Measurements from ENCODE around the gene UNC5A.

Gene UNC5A

GRCh38 chr5:176817841-176818377 is 7.5 kb downstream of the UNC5A start:
- no peaks in the 10 kb centered on the region for H3K36me3 ChIP-seq (ENCODE audit: control insufficient read depth in 4 of 4, insufficient read depth in 4 of 4, low read length in 3 of 4)
- peak in 2 of 3 donors; percentile 41 to 50 for DNase-seq
- CTCF ChIA-PET, result interaction anchor here (1.3 kb wide), 1 partner anchor 18 kb away, joined by 3 read pairs; no protein-coding TSS in a partner anchor
- POLR2A ChIA-PET, result no interaction called here
- WGBS (ENCODE audit: insufficient coverage), result under 1% methylated on average over 52 of the region's 55 CpGs
- H3K4me3 ChIP-seq (ENCODE audit: control insufficient read depth in 1 of 7, extremely low read depth in 1 of 7, insufficient read depth in 4 of 7, low read depth in 2 of 7, low read length in 6 of 7), result peak overlapping the region in 6 of 7 experiments; percentile 10 to 59 (median 42)
- H3K27ac ChIP-seq (ENCODE audit: insufficient read depth in 1 of 2, low read depth in 1 of 2, low read length in 2 of 2, poor library complexity in 1 of 2, severe bottlenecking in 2 of 2), result no peak overlapping the region
- H3K4me1 ChIP-seq (ENCODE audit: control extremely low read depth in 1 of 4, control insufficient read depth in 4 of 4, insufficient read depth in 4 of 4, low read length in 3 of 4), result peaks cover 0 to 17% (median 7%) of the 10 kb centered on the region in 4 experiments
- no peaks in the 10 kb centered on the region for H3K9me3 ChIP-seq (ENCODE audit: control extremely low read depth in 1 of 5, control insufficient read depth in 4 of 5, insufficient read depth in 2 of 5, low read depth in 1 of 5, low read length in 4 of 5)
- peaks cover 3 to 96% (median 37%) of the 10 kb centered on the region in 5 experiments for H3K27me3 ChIP-seq (replicated peaks in 2 of 5; ENCODE audit: control insufficient read depth in 4 of 5, insufficient read depth in 5 of 5, low read length in 4 of 5)

DNA sequence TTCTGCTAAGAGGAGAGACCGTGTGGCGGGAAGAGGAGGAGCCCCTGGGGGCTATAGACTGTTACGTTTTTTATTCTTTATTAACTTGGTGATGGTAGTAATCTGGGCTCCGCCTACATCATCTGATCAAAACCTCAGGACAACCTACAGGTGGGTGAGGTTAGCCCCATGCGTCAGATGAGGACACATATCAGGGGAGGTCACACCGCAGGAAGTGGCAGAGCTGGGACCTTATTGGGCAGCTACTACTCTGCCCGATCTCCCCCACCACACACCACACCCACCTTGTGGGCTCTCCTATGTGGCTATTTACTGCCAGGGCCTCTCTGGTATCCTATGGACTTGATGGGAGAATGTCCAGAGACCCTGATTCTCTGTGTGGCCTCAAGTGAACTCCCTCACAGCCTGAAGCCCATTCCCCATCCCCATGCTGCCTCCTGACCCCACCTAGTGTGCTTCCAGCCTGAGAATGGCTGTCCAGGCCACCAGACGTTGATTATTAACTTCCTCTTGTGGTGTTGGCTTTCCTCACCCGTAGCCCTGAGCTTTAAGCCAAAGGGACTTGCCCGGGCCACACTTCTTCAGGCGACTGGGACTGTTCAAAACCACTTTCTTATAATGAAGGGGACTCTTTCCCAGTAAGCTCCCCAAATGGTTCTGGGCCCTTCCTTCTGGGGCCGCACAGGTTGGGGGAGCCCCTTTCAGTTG is 8.2 kb downstream of the UNC5A start:
- peak overlapping the region in 3 of 7 experiments; percentile 34 to 59 (median 50) for H3K4me3 ChIP-seq (ENCODE audit: control insufficient read depth in 1 of 7, extremely low read depth in 1 of 7, insufficient read depth in 4 of 7, low read depth in 2 of 7, low read length in 6 of 7)
- ChIA-PET CTCF (interaction anchor here (1.3 kb wide), 1 partner anchor 17 kb away, joined by 3 read pairs; no protein-coding TSS in a partner anchor), POLR2A (no interaction called here)
- peak in 2 of 3 donors; percentile 41 to 50 for DNase-seq
- H3K4me1 ChIP-seq (ENCODE audit: control extremely low read depth in 1 of 4, control insufficient read depth in 4 of 4, insufficient read depth in 4 of 4, low read length in 3 of 4), result peaks cover 0 to 17% (median 7%) of the 10 kb centered on the region in 4 experiments
- no peaks in the 10 kb centered on the region for H3K36me3 ChIP-seq (ENCODE audit: control insufficient read depth in 4 of 4, insufficient read depth in 4 of 4, low read length in 3 of 4)
- 38% methylated on average over 7 of the region's 12 CpGs for WGBS (ENCODE audit: insufficient coverage)
- no peaks in the 10 kb centered on the region for H3K9me3 ChIP-seq (ENCODE audit: control extremely low read depth in 1 of 5, control insufficient read depth in 4 of 5, insufficient read depth in 2 of 5, low read depth in 1 of 5, low read length in 4 of 5)
- H3K27me3 ChIP-seq (replicated peaks in 2 of 5; ENCODE audit: control insufficient read depth in 4 of 5, insufficient read depth in 5 of 5, low read length in 4 of 5), result peaks cover 3 to 96% (median 35%) of the 10 kb centered on the region in 5 experiments
- no peak overlapping the region for H3K27ac ChIP-seq (ENCODE audit: insufficient read depth in 1 of 2, low read depth in 1 of 2, low read length in 2 of 2, poor library complexity in 1 of 2, severe bottlenecking in 2 of 2)

GRCh38 chr5:176819476-176819875 is 9.1 kb downstream of the UNC5A start:
- Histone ChIP-seq H3K27ac (ENCODE audit: insufficient read depth in 1 of 2, low read depth in 1 of 2, low read length in 2 of 2, poor library complexity in 1 of 2, severe bottlenecking in 2 of 2) (no peak overlapping the region), H3K27me3 (replicated peaks in 2 of 5; ENCODE audit: control insufficient read depth in 4 of 5, insufficient read depth in 5 of 5, low read length in 4 of 5) (peaks cover 3 to 94% (median 34%) of the 10 kb centered on the region in 5 experiments), H3K4me3 (ENCODE audit: control insufficient read depth in 1 of 7, extremely low read depth in 1 of 7, insufficient read depth in 4 of 7, low read depth in 2 of 7, low read length in 6 of 7) (no peak overlapping the region), H3K4me1 (ENCODE audit: control extremely low read depth in 1 of 4, control insufficient read depth in 4 of 4, insufficient read depth in 4 of 4, low read length in 3 of 4) (peaks cover 0 to 17% (median 7%) of the 10 kb centered on the region in 4 experiments), H3K36me3 (ENCODE audit: control insufficient read depth in 4 of 4, insufficient read depth in 4 of 4, low read length in 3 of 4) (no peaks in the 10 kb centered on the region), H3K9me3 (ENCODE audit: control extremely low read depth in 1 of 5, control insufficient read depth in 4 of 5, insufficient read depth in 2 of 5, low read depth in 1 of 5, low read length in 4 of 5) (no peaks in the 10 kb centered on the region)
- DNase-seq, result no peak
- WGBS (ENCODE audit: insufficient coverage), result 81% methylated on average over 3 of the region's 5 CpGs
- ChIA-PET POLR2A (no interaction called here), CTCF (no interaction called here)

GRCh38 chr5:176820937-176821336 is 10.6 kb downstream of the UNC5A start:
- CTCF ChIA-PET, result interaction anchor here (0.9 kb wide), 1 partner anchor 13 kb away, joined by 4 read pairs; no protein-coding TSS in a partner anchor

GRCh38 chr5:176821441-176821840 is 11.1 kb downstream of the UNC5A start:
- Histone ChIP-seq H3K9me3 (ENCODE audit: control extremely low read depth in 1 of 5, control insufficient read depth in 4 of 5, insufficient read depth in 2 of 5, low read depth in 1 of 5, low read length in 4 of 5) (no peaks in the 10 kb centered on the region), H3K4me1 (ENCODE audit: control extremely low read depth in 1 of 4, control insufficient read depth in 4 of 4, insufficient read depth in 4 of 4, low read length in 3 of 4) (peaks cover 0 to 17% (median 7%) of the 10 kb centered on the region in 4 experiments), H3K36me3 (ENCODE audit: control insufficient read depth in 4 of 4, insufficient read depth in 4 of 4, low read length in 3 of 4) (no peaks in the 10 kb centered on the region), H3K27ac (ENCODE audit: insufficient read depth in 1 of 2, low read depth in 1 of 2, low read length in 2 of 2, poor library complexity in 1 of 2, severe bottlenecking in 2 of 2) (no peak overlapping the region), H3K4me3 (ENCODE audit: control insufficient read depth in 1 of 7, extremely low read depth in 1 of 7, insufficient read depth in 4 of 7, low read depth in 2 of 7, low read length in 6 of 7) (no peak overlapping the region), H3K27me3 (replicated peaks in 2 of 5; ENCODE audit: control insufficient read depth in 4 of 5, insufficient read depth in 5 of 5, low read length in 4 of 5) (peaks cover 3 to 79% (median 19%) of the 10 kb centered on the region in 5 experiments)
- no peak for DNase-seq
- POLR2A ChIA-PET, result no interaction called here
- 88% methylated on average over 6 of the region's 6 CpGs for WGBS (ENCODE audit: insufficient coverage)
- CTCF ChIA-PET, result interaction anchor here (0.9 kb wide), 1 partner anchor 14 kb away, joined by 5 read pairs; no protein-coding TSS in a partner anchor

More at GRCh38 chr5:176820937-176821336, 10.6 kb downstream of the UNC5A start:
- no peak for DNase-seq
- H3K36me3 ChIP-seq (ENCODE audit: control insufficient read depth in 4 of 4, insufficient read depth in 4 of 4, low read length in 3 of 4), result no peaks in the 10 kb centered on the region
- H3K9me3 ChIP-seq (ENCODE audit: control extremely low read depth in 1 of 5, control insufficient read depth in 4 of 5, insufficient read depth in 2 of 5, low read depth in 1 of 5, low read length in 4 of 5), result no peaks in the 10 kb centered on the region
- peaks cover 0 to 17% (median 7%) of the 10 kb centered on the region in 4 experiments for H3K4me1 ChIP-seq (ENCODE audit: control extremely low read depth in 1 of 4, control insufficient read depth in 4 of 4, insufficient read depth in 4 of 4, low read length in 3 of 4)
- peaks cover 3 to 84% (median 23%) of the 10 kb centered on the region in 5 experiments for H3K27me3 ChIP-seq (replicated peaks in 2 of 5; ENCODE audit: control insufficient read depth in 4 of 5, insufficient read depth in 5 of 5, low read length in 4 of 5)
- no peak overlapping the region for H3K27ac ChIP-seq (ENCODE audit: insufficient read depth in 1 of 2, low read depth in 1 of 2, low read length in 2 of 2, poor library complexity in 1 of 2, severe bottlenecking in 2 of 2)
- WGBS (ENCODE audit: insufficient coverage), result 88% methylated on average over 7 of the region's 7 CpGs
- H3K4me3 ChIP-seq (ENCODE audit: control insufficient read depth in 1 of 7, extremely low read depth in 1 of 7, insufficient read depth in 4 of 7, low read depth in 2 of 7, low read length in 6 of 7), result no peak overlapping the region
- POLR2A ChIA-PET, result no interaction called here

GRCh38 chr5:176822041-176822792 is 11.9 kb downstream of the UNC5A start:
- Histone ChIP-seq H3K27ac (ENCODE audit: insufficient read depth in 1 of 2, low read depth in 1 of 2, low read length in 2 of 2, poor library complexity in 1 of 2, severe bottlenecking in 2 of 2) (no peak overlapping the region), H3K27me3 (replicated peaks in 2 of 5; ENCODE audit: control insufficient read depth in 4 of 5, insufficient read depth in 5 of 5, low read length in 4 of 5) (peaks cover 3 to 71% (median 16%) of the 10 kb centered on the region in 5 experiments), H3K9me3 (ENCODE audit: control extremely low read depth in 1 of 5, control insufficient read depth in 4 of 5, insufficient read depth in 2 of 5, low read depth in 1 of 5, low read length in 4 of 5) (no peaks in the 10 kb centered on the region), H3K4me1 (ENCODE audit: control extremely low read depth in 1 of 4, control insufficient read depth in 4 of 4, insufficient read depth in 4 of 4, low read length in 3 of 4) (peaks cover 0 to 14% (median 7%) of the 10 kb centered on the region in 4 experiments), H3K36me3 (ENCODE audit: control insufficient read depth in 4 of 4, insufficient read depth in 4 of 4, low read length in 3 of 4) (no peaks in the 10 kb centered on the region), H3K4me3 (ENCODE audit: control insufficient read depth in 1 of 7, extremely low read depth in 1 of 7, insufficient read depth in 4 of 7, low read depth in 2 of 7, low read length in 6 of 7) (no peak overlapping the region)
- DNase-seq, result no peak
- ChIA-PET POLR2A (no interaction called here), CTCF (interaction anchor here (0.9 to 1.2 kb wide), 3 partner anchors 8 to 14 kb away, joined by 4 to 5 read pairs (median 4); no protein-coding TSS in a partner anchor)
- 82% methylated on average over 12 of the region's 13 CpGs for WGBS (ENCODE audit: insufficient coverage)
